Left colon (tissue), 2 donors: Measurements from ENCODE around the gene CEACAM18. TPM values are rescaled to one million over a fixed set of nuclear protein-coding genes. Genes with fewer than 3 reads are reported as not detected.
"Not testable (repeated sequence)": the region's sequence is repeated elsewhere in the genome, so short reads cannot be mapped to it uniquely, and the experiment has no call there.

Source experiments
- ATAC-seq: fragments of 200-7000 bp; cut with Tn5 transposase; one replicate; pipeline ENCODE4 v1.9.1; 2020; ENCODE audit warnings: mild to moderate bottlenecking, moderate library complexity
- DNase-seq, 2 donors: peaks; one replicate each; pipeline ENCODE4 v3.0.0-alpha.2; 2020
- intact Hi-C, 2 donors: fragments of 100-400 bp; cut with DNase I in 1 of 2; cut with micrococcal nuclease in 1 of 2; formaldehyde crosslinking; loops; one replicate each; pipeline versions ENCODE4 v1.11.2 to v1.14.0; 2022; cut with DNase I, micrococcal nuclease
- total RNA-seq, 2 donors: library from RNA; stranded (reverse); fragmentation: NEBNext Ultra II Directional; extraction: Animal tissue kit (Norgen Biotek cat#: 25700); gene quantifications; one replicate each; pipeline ENCODE4 v1.2.1, GENCODE V29; 2021
- donor health status: DM: no; HTN: no; CAD: no.
- donor health status: DM: yes; HTN: yes; CAD: no.

The CEACAM18 gene
- total RNA-seq, 2 donors from 2014 or later: not detected

- intact Hi-C loops: no loop called here
- DNase-seq (no peak), ATAC-seq (no peak)
Observed at GRCh38 chr19:51480590-51480989, 2.3 kb downstream of the CEACAM18 start.

GRCh38 chr19:51485960-51486660 is 7.8 kb downstream of the CEACAM18 start:
- ATAC-seq (no peak), DNase-seq (no peak)
- intact Hi-C loops: no loop called here

- ATAC-seq (no peak), DNase-seq (no peak)
- intact Hi-C loops: no loop called here
Observed at GRCh38 chr19:51488491-51488890, 10.2 kb downstream of the CEACAM18 start.

- DNase-seq: no peak
- no peak for ATAC-seq
- intact Hi-C loops: no loop called here
Observed at GRCh38 chr19:51489113-51489512, 10.8 kb downstream of the CEACAM18 start.

GRCh38 chr19:51490676-51491075 is 12.3 kb downstream of the CEACAM18 start:
- no peak for ATAC-seq
- DNase-seq: no peak
- intact Hi-C loops: no loop called here

- ATAC-seq (no peak), DNase-seq (no peak)
- intact Hi-C loops: no loop called here
Observed at GRCh38 chr19:51491586-51491985, 13.2 kb downstream of the CEACAM18 start.

GRCh38 chr19:51493776-51494175 is 15.4 kb downstream of the CEACAM18 start:
- ATAC-seq (no peak), DNase-seq (no peak)
- intact Hi-C loops: no loop called here

- no peak for ATAC-seq
- intact Hi-C loops: no loop called here
- no peak for DNase-seq
Observed at GRCh38 chr19:51497666-51498065, 19.3 kb downstream of the CEACAM18 start.

GRCh38 chr19:51500931-51501330 is 22.6 kb downstream of the CEACAM18 start:
- DNase-seq, intact Hi-C loops, ATAC-seq: not testable (repeated sequence)

- no peak for ATAC-seq
- DNase-seq: peak in 1 of 2 donors; percentile 21
- intact Hi-C loops: no loop called here
Observed at GRCh38 chr19:51501594-51502263, 23.4 kb downstream of the CEACAM18 start, which contains the start of gene SIGLEC12. SIGLEC12 (minus strand) TSS chr19:51501800; CDS start chr19:51501733, 67 bp downstream.

GRCh38 chr19:51503286-51503817 is 25.0 kb downstream of the CEACAM18 start:
- intact Hi-C loops: no loop called here
- ATAC-seq (no peak), DNase-seq (no peak)

GRCh38 chr19:51503896-51504295 is 25.6 kb downstream of the CEACAM18 start:
- DNase-seq (no peak), ATAC-seq (no peak)
- intact Hi-C loops: no loop called here

GRCh38 chr19:51505904-51506303 is 27.6 kb downstream of the CEACAM18 start:
- ATAC-seq (no peak), DNase-seq (no peak)
- intact Hi-C loops: no loop called here

GRCh38 chr19:51507192-51507591 is 28.9 kb downstream of the CEACAM18 start:
- no peak for DNase-seq
- intact Hi-C loops: no loop called here
- no peak for ATAC-seq

GRCh38 chr19:51507640-51508058 is 29.3 kb downstream of the CEACAM18 start:
- ATAC-seq: no peak
- DNase-seq: no peak
- intact Hi-C loops: no loop called here

- intact Hi-C loops: no loop called here
- no peak for ATAC-seq
- no peak for DNase-seq
Observed at GRCh38 chr19:51508059-51508733, 29.9 kb downstream of the CEACAM18 start.

- DNase-seq: no peak
- ATAC-seq: no peak
- intact Hi-C loops: no loop called here
Observed at GRCh38 chr19:51509823-51510660, 31.7 kb downstream of the CEACAM18 start.

GRCh38 chr19:51511353-51511752 is 33.0 kb downstream of the CEACAM18 start:
- ATAC-seq (no peak), DNase-seq (no peak)
- intact Hi-C loops: no loop called here

GRCh38 chr19:51513968-51514367 is 35.6 kb downstream of the CEACAM18 start:
- ATAC-seq: no peak
- DNase-seq: no peak
- intact Hi-C loops: no loop called here
